OCI-LY7 (cell line): Measurements from ENCODE around the gene NUP210.

ENCODE experiments used
- EZH2phosphoT487 ChIP-seq: fragments of 200-600 bp; sonication (generic); IDR thresholded peaks from 2 replicates; pipeline ENCODE4 v1.6.1; 2018; ENCODE audit warnings: low read depth, borderline replicate concordance, mild to moderate bottlenecking, mixed run types, antibody characterized with exemption, low read length, moderate library complexity, mixed read lengths
- TF ChIP-seq, protein P1 (sequence below): fragments of 200-600 bp; sonication (generic); conservative IDR thresholded peaks from 2 replicates; pipeline ENCODE4 v1.5.1; 2014; ENCODE audit warnings: mild to moderate bottlenecking, antibody characterized with exemption, low read length, moderate library complexity, mixed read lengths

DNA sequence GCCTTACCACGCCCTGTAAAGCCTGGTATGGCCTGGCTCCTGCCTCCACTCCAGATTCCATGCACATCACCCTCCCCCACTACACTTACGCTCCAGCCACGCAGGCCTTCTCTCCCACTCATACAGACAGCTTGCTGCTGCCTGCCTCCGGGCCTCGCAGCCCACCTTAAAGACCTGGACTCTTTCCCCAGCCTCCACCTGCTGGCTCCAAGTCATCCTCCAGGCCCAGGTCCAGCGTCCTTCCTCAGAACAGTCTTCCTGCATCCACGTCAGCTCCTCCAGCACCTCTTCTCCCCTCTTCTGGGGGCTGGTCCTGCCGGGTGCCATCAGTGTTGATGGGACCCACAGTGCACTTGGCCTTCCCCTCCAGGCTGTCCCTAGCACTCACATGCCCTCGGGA, 75.5 kb downstream of the NUP210 start:
- TF ChIP-seq, protein P1, sequence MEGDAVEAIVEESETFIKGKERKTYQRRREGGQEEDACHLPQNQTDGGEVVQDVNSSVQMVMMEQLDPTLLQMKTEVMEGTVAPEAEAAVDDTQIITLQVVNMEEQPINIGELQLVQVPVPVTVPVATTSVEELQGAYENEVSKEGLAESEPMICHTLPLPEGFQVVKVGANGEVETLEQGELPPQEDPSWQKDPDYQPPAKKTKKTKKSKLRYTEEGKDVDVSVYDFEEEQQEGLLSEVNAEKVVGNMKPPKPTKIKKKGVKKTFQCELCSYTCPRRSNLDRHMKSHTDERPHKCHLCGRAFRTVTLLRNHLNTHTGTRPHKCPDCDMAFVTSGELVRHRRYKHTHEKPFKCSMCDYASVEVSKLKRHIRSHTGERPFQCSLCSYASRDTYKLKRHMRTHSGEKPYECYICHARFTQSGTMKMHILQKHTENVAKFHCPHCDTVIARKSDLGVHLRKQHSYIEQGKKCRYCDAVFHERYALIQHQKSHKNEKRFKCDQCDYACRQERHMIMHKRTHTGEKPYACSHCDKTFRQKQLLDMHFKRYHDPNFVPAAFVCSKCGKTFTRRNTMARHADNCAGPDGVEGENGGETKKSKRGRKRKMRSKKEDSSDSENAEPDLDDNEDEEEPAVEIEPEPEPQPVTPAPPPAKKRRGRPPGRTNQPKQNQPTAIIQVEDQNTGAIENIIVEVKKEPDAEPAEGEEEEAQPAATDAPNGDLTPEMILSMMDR: no peak
- TF ChIP-seq EZH2phosphoT487: no peak
